Aorta (tissue), 5 donors: ENCODE results near the gene FOXA2. TPM values are rescaled to one million over a fixed set of nuclear protein-coding genes. Genes with fewer than 3 reads are reported as not detected.

Source experiments
- ATAC-seq: fragments of 200-7000 bp; cut with Tn5 transposase; one replicate; pipeline ENCODE4 v1.9.1; 2022; ENCODE audit warnings: moderate library complexity; ENCODE audit not compliant: low FRiP score
- DNase-seq, 2 donors: peaks; one replicate each; pipeline ENCODE4 v3.0.0-alpha.2; 2020
- H3K27ac ChIP-seq, 2 donors: one replicate each; pipeline ENCODE4 v1.5.1; 2013; ENCODE audit warnings: low read length in 2 of 2, mild to moderate bottlenecking in 2 of 2, moderate library complexity in 2 of 2, control low read depth in 1 of 2, inconsistent platforms in 1 of 2, low read depth in 1 of 2
- H3K27me3 ChIP-seq, 2 donors: one replicate each; pipeline ENCODE4 v1.6.1; 2013; ENCODE audit warnings: control low read depth in 1 of 2, low read length in 1 of 2, mild to moderate bottlenecking in 1 of 2, moderate library complexity in 1 of 2; ENCODE audit not compliant: insufficient read depth in 2 of 2, control insufficient read depth in 1 of 2
- H3K36me3 ChIP-seq, 2 donors: one replicate each; pipeline ENCODE4 v1.6.1; 2013; ENCODE audit warnings: control low read depth in 1 of 2, low read length in 1 of 2, mild to moderate bottlenecking in 1 of 2; ENCODE audit not compliant: insufficient read depth in 2 of 2, control insufficient read depth in 1 of 2
- H3K4me1 ChIP-seq, 2 donors: one replicate each; pipeline ENCODE4 v1.6.1; 2013; ENCODE audit warnings: low read length in 2 of 2, control low read depth in 1 of 2, mild to moderate bottlenecking in 1 of 2, moderate library complexity in 1 of 2; ENCODE audit not compliant: insufficient read depth in 2 of 2, control insufficient read depth in 1 of 2
- H3K4me3 ChIP-seq, 2 donors: one replicate each; pipeline ENCODE4 v1.5.1; 2013; ENCODE audit warnings: low read length in 2 of 2, control low read depth in 1 of 2, mild to moderate bottlenecking in 1 of 2
- H3K9me3 ChIP-seq: one replicate; pipeline ENCODE4 v1.6.1; 2013; ENCODE audit warnings: mild to moderate bottlenecking, low read length; ENCODE audit not compliant: control insufficient read depth
- WGBS, 2 donors: extraction: QIAGEN DNeasy Blood & Tissue Kit; methylation state at CpG; one replicate each; pipeline ENCODE4 v1.1.7; 2013; 5-methylcytosine and 5-hydroxymethylcytosine counted together
- intact Hi-C, 2 donors: fragments of 100-400 bp; cut with DNase I; formaldehyde crosslinking; loops; one replicate each; pipeline versions ENCODE4 v1.14.2 to v1.15.0; 2022
- long read RNA-seq, 2 donors: library from polyadenylated mRNA; unstranded; transcript quantifications; one replicate each; pipeline ENCODE4 v2.0.0, GENCODE V29; 2020 to 2021
- polyA plus RNA-seq, 2 donors: library from polyadenylated mRNA; stranded (reverse); fragments of 200-250 nt; gene quantifications; one replicate each; pipeline ENCODE4 v1.2.3, GENCODE V29; 2013
- total RNA-seq, 2 donors: library from RNA; stranded (reverse); fragmentation: NEBNext Ultra II Directional; extraction: Animal tissue kit (Norgen Biotek cat#: 25700); gene quantifications; one replicate each; pipeline ENCODE4 v1.2.1, GENCODE V29; 2021
- donor health status: healthy with polysubstance abuse.
- donor health status: Bipolar disorder and iron deficiency.
- donor health status: DM: no; HTN: no; CAD: no.
- donor health status: DM: no; HTN: no; CAD: no.
- donor health status: DM: yes; HTN: yes; CAD: no.

The FOXA2 gene
- total RNA-seq (not detected), polyA plus RNA-seq (under 1 TPM in 1 of 2 donors, not detected in 1; 0.88 TPM)
- long read RNA-seq, donor 1 = 0 reads
- long read RNA-seq, donor 2 = 0 reads

GRCh38 chr20:22584522-22584921, at the start of gene FOXA2:
FOXA2 (minus strand) TSS chr20:22584572; CDS start chr20:22584278, 294 bp downstream.
- H3K27me3 ChIP-seq = peaks cover 0 to 2% of the 10 kb centered on the region in 2 donors
- peak within 1 kb of the TSS in 1 of 2 donors; percentile 2 for H3K4me3 ChIP-seq
- H3K9me3 ChIP-seq = no peaks in the 10 kb centered on the region
- ATAC-seq = no peak
- H3K4me1 ChIP-seq = no peaks in the 10 kb centered on the region
- no peak for DNase-seq
- intact Hi-C loops = no loop called here
- H3K27ac ChIP-seq = no peak within 1 kb of the TSS
- H3K36me3 ChIP-seq = no peaks in the 10 kb centered on the region
- 1 to 3% methylated on average over 7 to 41 of the region's 42 CpGs for WGBS, 2 donors

DNA sequence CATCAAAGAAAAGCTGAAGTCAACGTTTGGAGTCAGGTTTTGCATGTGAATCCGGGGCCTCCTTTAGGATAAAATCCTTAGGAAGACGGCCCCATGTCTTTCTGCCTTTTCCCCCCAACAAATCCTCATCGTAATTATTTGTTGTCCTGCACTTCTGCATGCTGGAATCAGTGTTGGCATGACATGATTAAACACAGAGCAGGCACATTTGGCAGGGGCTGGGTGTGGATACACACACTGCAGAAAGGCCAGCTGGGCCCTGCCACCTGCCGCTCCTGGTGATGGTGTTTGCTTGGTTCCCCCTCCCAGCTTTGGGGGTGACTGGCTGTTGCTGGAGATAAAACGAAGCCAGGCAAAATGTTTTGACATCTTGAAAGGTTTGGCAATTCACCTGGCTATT, 46.3 kb upstream of the FOXA2 start:
- Histone ChIP-seq H3K27ac (no peak overlapping the region), H3K36me3 (no peaks in the 10 kb centered on the region), H3K4me1 (no peaks in the 10 kb centered on the region), H3K9me3 (no peaks in the 10 kb centered on the region), H3K27me3 (peaks cover 0 to 2% of the 10 kb centered on the region in 2 donors), H3K4me3 (no peak overlapping the region)
- ATAC-seq (no peak), DNase-seq (no peak)
- WGBS, 2 donors = 32 to 43% methylated on average over 6 of the region's 6 CpGs
- intact Hi-C loops = no loop called here

GRCh38 chr20:22629927-22630326, 45.6 kb upstream of the FOXA2 start:
- Histone ChIP-seq H3K27me3 (peaks cover 0 to 2% of the 10 kb centered on the region in 2 donors), H3K4me1 (no peaks in the 10 kb centered on the region), H3K27ac (no peak overlapping the region), H3K9me3 (no peaks in the 10 kb centered on the region), H3K4me3 (no peak overlapping the region), H3K36me3 (no peaks in the 10 kb centered on the region)
- WGBS, 2 donors = 51 to 65% methylated on average over 2 of the region's 2 CpGs
- intact Hi-C loops = no loop called here
- ATAC-seq = no peak
- DNase-seq = no peak

DNA sequence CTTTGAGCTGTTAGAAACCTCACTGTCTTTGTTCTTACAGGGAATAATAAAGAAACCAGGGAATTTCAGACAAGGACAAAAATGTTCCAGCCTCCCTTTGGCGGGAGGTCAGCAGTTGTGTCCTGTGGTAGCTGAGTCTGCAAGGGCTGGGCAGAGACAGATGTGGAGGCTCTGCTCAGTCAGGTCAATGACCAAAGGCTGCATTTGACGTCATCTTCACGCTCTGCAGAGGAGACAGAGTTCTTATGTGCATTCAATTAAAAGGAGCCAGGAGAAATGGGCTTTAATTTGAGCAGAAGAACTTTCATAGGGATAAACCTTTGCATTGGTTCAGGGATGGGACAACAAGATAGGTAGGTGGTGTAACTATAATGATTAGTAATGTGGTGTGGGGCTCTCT, 45.1 kb upstream of the FOXA2 start:
- intact Hi-C loops = no loop called here

GRCh38 chr20:22626496-22626895, 42.1 kb upstream of the FOXA2 start:
- Histone ChIP-seq H3K4me3 (no peak overlapping the region), H3K27me3 (peaks cover 0 to 2% of the 10 kb centered on the region in 2 donors), H3K9me3 (no peaks in the 10 kb centered on the region), H3K36me3 (no peaks in the 10 kb centered on the region), H3K27ac (no peak overlapping the region), H3K4me1 (no peaks in the 10 kb centered on the region)
- DNase-seq (no peak), ATAC-seq (no peak)
- intact Hi-C loops = no loop called here
- WGBS, 2 donors = 72 to 83% methylated on average over 1 of the region's 1 CpG

More for the DNA sequence above, 45.1 kb upstream of the FOXA2 start:
- ATAC-seq (no peak), DNase-seq (no peak)
- peaks cover 0 to 2% of the 10 kb centered on the region in 2 donors for H3K27me3 ChIP-seq
- no peaks in the 10 kb centered on the region for H3K36me3 ChIP-seq
- no peak overlapping the region for H3K4me3 ChIP-seq
- no peaks in the 10 kb centered on the region for H3K4me1 ChIP-seq
- no peaks in the 10 kb centered on the region for H3K9me3 ChIP-seq
- no peak overlapping the region for H3K27ac ChIP-seq
- 51 to 53% methylated on average over 3 of the region's 3 CpGs for WGBS, 2 donors

DNA sequence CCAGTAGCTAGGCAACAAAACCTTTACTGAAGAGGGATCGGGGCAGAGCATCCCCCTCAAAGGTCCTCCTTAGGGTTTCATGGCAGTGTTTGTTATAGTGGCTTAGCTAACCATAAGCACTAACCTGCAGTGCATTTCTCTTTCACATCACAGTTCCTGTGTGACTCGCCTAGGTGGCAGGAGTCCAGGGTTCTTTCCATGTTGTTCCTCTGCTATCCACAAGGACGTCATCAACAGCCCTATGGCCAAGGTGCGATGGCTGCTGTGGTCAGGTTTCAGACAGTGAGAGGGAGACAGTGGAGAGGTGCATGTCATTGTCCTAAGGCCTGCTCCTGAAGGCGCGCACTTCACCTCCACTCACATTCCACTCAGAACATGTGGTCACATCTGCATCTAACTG, 38.8 kb upstream of the FOXA2 start:
- no peak for DNase-seq
- ATAC-seq = no peak
- H3K27me3 ChIP-seq = no peaks in the 10 kb centered on the region
- no peaks in the 10 kb centered on the region for H3K9me3 ChIP-seq
- intact Hi-C loops = no loop called here
- WGBS, 2 donors = 79 to 82% methylated on average over 6 of the region's 6 CpGs
- H3K4me3 ChIP-seq = no peak overlapping the region
- H3K27ac ChIP-seq = no peak overlapping the region
- no peaks in the 10 kb centered on the region for H3K36me3 ChIP-seq
- no peaks in the 10 kb centered on the region for H3K4me1 ChIP-seq

DNA sequence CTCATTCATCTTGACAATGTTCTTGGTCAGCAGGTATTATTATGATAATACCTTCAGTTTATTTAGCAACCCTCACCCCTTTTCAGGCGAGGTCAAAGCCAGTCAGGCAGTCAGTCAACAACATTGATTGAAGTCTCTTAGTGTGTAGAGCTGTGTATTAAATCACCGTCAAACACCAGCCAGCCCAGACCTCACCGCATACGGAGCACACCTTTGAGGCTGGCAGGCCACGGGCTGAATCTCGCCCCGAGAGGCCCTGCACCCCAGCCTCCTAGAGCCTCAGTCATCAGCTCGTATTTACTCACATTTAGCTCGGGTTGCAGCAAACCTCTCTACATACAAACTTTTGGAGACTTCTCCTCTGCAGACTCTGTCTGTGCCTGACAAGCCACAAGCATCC, 36.0 kb upstream of the FOXA2 start:
- Histone ChIP-seq H3K27ac (no peak overlapping the region), H3K4me3 (no peak overlapping the region), H3K36me3 (no peaks in the 10 kb centered on the region), H3K27me3 (peaks cover 0 to 2% of the 10 kb centered on the region in 2 donors), H3K9me3 (peaks cover 3% of the 10 kb centered on the region), H3K4me1 (no peaks in the 10 kb centered on the region)
- 19 to 30% methylated on average over 9 of the region's 9 CpGs for WGBS, 2 donors
- intact Hi-C loops = no loop called here
- DNase-seq = no peak
- no peak for ATAC-seq

- no peak for DNase-seq
- Histone ChIP-seq H3K27ac (no peak overlapping the region), H3K4me3 (no peak overlapping the region), H3K27me3 (peaks cover 0 to 2% of the 10 kb centered on the region in 2 donors), H3K9me3 (peaks cover 3% of the 10 kb centered on the region), H3K4me1 (no peaks in the 10 kb centered on the region), H3K36me3 (no peaks in the 10 kb centered on the region)
- ATAC-seq = no peak
- 32 to 33% methylated on average over 6 of the region's 6 CpGs for WGBS, 2 donors
- intact Hi-C loops = no loop called here
Observed at GRCh38 chr20:22619806-22620205, 35.4 kb upstream of the FOXA2 start.

DNA sequence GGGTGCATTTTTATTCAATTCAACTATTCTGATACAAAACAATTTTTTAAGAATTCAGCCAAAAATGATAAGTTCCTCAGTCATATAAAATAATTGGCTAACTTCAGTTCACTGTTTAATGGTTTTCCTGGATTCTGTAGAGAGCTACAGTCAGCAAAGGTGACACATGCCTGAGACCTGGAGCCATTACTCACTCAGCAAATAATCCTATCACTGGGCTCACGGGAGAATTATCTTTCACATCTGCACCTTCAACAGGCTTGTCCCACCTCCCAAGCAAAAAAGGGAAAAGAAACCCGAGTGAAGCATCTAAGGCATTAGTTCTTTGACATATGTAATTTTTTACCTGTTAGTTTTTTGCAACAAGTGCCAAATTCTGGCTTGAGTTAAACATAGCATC, 34.9 kb upstream of the FOXA2 start:
- Histone ChIP-seq H3K4me1 (no peaks in the 10 kb centered on the region), H3K36me3 (no peaks in the 10 kb centered on the region), H3K4me3 (no peak overlapping the region), H3K27me3 (peaks cover 0 to 2% of the 10 kb centered on the region in 2 donors), H3K9me3 (peaks cover 3% of the 10 kb centered on the region), H3K27ac (no peak overlapping the region)
- WGBS, 2 donors = 27 to 29% methylated on average over 2 of the region's 2 CpGs
- DNase-seq (no peak), ATAC-seq (no peak)
- intact Hi-C loops = no loop called here
